Activated CD4-positive, alpha-beta T cell treated with anti-CD3 and anti-CD28 coated beads, Interleukin-2, amount 50 U/mL, for 16 hours (primary cell): ENCODE results near the gene PTPRCAP.

Experiments used
- DNase-seq: peaks from one replicate; pipeline ENCODE4 v3.0.0-alpha.2; 2020

The PTPRCAP gene

DNA sequence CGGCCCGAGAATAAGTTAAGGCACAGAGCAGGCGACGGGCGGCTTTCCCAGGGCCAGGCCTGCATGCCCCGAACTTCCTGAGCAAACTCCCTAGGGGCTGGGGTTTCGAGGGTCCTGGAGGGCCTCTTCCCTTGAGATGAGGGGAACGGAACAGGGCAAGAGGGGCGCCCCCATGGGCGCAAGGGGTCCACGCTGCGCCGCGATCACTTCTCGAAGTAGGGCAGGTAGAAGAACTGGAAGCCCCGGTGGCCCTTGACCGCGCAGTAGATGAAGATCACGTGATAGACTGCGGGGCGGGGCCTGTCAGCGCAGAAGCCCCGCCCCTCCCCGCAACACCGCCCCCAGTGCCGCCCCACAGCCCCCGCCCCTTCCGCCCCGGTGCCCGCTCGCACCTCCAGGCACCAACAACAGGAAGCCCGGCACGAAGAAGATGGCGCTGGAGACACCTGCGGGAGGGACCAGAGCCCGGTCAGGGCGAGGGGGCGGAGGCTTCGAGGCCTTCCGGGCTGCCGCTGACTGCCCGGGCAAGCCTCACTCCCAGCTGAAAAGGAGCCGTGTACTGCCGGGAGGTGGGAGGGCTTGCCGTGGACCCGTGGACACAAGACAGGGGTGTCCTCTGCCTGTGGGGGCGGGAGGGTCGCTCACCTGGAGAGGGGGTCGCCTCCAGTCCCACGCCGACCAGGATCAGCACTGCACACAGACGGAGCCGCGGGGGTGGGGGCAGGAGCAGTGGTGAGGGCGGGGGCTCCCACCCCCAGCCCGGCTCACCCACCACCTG, 27.1 kb upstream of the PTPRCAP start:
- DNase-seq, result peak; percentile 96

DNA sequence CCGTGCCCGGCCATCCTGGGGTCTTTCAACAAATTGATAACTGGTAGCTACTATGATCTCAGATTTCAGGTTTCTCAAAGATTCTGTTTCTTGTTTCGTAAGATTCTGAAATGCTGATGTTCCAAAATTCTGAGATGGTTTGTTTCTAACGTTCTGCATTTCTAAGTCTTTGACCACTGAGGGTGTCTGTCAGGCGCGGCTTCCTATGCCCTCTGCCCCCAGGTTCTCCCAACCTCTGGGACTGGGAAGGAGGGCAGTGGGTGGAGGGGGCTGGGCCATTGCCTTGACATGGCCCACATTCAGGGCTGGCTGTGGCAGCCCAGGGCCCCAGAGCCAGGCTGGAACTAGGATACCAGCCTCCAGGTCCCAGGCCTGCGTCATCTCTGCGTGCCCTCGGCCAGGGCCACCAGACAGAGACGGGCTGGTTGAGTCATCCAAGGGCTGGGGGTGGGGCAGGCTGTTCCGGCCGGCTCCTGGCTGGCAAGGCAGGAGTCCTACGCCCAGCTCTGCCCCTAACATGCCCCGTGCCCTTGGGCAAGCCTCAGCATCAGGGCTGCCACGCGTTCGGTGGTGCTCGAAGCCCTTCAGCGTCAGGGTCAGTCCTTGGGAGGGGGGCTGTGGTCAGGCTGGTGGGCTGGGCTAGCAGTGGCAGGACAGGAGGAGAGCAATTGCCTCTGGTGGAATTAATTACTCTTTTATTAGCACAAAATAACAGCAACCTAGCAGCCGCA, 26.4 kb upstream of the PTPRCAP start:
- no peak for DNase-seq

DNA sequence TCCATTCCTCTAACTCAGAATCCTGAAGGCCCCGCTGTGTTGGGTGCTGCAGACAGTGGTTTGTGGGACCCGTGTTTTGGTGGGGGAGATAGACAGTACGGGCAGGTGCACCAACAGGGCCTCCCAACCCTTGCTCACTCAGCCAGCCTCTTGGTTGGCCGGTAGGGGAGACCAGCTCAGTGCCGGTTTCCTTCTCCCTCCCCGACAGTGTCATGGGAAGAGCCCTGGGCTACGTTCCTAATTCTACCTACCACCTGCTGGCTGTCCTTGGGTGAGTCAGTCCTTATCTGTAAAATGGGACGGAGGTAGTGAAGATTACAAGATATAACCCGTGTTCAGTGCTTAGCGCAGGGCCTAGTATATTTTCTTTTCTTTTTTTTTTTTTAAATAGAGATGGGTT, 25.7 kb upstream of the PTPRCAP start:
- DNase-seq, result no peak

DNA sequence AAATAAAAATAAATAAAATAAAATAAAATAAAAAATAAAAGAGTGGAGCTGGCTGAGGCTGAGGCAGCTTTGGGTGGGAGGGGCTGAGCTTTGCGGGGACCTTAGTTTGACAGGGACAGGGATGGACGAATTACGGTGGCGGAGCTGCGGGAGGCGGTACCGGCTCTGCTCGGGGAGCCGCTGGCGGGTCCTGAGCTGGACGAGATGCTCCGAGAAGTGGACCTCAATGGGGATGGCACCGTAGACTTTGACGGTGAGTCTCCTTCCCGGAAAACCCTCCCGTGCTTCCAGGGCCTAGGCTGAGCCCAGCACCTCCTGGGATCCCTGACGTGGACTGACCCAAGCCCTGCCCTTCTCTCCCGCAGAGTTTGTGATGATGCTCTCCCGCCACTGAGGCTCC, 20.8 kb upstream of the PTPRCAP start:
- DNase-seq, result no peak

DNA sequence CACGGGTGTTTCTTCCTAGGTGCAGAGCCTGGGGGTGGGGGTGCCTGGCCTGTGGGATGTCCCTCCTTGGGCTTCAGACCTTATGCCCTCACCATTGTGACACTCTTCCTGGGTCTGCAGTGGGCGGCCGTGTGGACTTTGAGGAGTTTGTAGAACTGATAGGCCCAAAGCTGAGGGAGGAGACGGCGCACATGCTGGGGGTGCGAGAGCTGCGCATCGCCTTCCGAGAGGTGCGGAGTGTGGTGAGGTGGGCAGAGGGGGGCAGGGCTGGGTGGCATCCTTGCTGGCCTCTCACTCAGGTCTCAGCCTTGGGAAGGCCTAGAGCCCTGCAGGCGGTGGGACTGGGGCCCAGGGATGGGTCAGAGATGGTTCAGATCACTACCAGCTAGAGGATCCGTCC, 20.0 kb upstream of the PTPRCAP start:
- DNase-seq, result no peak

DNA sequence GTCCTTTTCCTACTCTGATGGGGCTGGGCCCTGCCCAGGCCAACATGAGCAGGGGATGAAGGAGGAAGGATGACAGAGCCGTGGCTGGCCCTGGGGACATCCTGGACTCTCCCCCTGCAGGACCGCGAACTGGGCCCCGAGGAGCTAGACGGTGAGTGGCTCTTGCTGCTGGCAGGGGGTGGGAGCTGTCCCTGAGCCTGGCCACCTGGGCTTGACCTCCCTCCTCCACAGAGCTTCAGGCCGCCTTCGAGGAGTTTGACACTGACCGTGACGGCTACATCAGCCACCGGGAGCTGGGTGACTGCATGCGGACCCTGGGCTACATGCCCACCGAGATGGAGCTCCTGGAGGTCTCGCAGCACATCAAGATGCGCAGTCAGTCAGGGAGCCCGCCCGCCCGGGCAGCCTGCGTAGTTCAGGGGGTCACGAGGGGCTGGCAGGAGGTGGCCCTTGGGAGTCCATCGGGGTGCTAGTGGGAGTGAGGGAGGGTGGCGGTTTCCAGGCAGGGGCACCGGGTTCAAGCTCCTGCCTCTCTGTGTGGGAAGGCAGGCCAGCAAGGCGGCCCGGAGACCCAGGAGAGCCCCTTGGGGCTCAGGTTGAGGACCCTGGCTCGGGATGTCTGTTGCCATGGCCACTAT, 18.7 kb upstream of the PTPRCAP start:
- no peak for DNase-seq

DNA sequence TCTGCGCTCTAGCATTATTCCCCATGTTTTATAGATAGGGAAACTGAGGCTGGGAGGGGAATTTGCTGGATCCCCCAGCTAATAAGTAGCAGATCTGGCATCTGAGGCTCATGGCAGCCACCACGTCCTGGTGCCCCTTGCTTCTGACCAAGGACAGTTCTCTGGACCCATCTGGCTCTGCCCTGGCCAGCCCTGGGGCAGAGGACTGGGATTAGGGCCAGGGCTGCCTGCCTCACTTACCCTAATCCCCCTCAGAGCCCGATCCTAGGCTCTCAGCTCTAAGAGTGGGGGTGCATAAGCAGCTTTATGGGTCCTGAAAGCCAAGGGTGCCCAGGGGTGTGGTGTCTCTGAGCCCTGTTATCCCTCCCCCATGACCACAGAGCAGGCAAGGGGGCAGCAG, 17.6 kb upstream of the PTPRCAP start, which contains the start of gene CABP4:
TSS of gene CABP4 (plus strand) at position 301 of the 400 bp plus-strand sequence. CDS start at position 371, 70 bp downstream.
- DNase-seq, result no peak

DNA sequence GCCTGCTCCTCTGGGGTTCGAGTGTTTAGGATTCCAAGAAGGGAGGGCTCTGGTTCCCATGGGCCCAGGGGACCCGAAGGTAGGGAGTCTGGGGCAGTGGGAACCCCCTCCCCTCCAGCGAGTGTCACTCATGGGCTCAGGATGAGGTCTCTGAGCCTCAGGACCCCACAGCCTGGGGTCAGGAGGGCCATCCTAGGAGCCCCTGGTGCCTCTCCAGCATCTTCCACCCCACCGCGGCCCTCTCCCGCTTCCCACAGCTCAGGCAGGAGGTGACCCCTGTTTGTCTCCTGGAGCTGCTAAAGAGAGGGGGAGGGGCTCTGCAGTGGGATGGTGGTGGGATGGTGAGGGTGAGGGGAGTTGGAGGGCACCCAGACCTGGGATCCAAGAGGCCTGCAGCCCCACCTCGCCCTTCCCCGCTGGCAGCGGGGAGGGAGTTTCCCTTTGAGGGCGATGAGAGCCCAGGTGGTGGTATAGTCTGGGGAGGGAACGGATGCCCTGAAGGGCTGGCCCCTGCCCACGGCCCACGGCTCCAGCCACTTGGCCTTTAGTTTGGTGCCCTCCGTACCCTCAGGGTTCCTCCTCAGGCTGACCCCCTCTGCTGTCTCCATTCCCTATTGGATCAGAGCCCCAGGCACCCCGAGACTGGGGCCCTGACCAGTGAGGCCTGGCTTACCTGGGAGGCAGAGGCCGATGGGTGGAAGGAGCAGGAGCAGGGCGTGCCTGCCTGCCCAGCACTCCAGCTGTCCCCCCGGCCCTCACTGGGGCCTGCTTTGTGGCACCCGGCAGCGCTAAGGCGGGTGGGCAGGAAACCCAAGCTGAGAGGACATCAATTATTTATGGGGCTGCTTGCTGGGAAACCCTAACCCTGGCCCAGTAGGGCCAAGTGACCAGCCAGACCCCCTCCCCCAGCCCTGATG, 16.6 kb upstream of the PTPRCAP start:
- DNase-seq, result no peak

DNA sequence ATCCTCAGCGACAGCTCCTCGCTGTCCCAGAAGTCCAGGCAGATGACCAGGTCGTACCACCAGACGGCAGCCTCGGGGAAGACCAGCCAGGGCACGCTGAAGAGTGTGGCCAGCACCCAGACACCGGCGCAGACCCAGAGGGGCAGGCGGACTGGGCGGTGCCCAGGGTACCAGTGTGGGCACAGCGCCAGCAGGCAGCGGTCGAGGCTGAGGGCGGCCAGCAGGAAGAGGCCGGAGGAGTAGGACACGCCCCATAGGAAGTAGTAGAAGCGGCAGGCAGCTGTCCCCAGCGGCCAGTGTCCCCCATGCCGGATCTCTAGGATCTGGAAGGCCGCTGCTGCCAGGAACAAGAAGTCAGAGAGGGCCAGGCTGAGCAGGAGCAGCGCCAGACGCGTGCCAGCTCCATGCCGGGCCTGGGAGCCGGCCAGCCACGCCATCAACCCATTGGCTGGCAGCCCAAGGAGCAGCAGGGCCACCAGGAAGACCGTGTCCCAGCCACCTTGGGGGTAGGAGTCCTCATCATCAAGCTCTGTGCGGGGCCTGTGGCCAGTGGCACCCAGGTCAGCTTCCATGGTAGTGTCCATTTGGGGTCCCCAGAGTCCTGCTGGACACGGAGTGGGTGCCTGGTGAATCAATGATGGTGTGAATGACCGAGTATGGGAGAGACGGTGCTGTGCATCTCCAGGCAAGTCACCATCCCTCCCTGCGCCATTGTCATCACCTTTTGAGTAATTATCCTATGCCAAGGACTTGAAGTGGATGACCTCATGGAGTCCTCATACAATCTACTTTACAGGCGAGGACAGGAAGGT, 14.9 kb upstream of the PTPRCAP start, which contains the start of gene GPR152:
TSS of gene GPR152 (minus strand) at position 589 of the 812 bp plus-strand sequence. CDS start at position 584, 5 bp downstream.
- no peak for DNase-seq

DNA sequence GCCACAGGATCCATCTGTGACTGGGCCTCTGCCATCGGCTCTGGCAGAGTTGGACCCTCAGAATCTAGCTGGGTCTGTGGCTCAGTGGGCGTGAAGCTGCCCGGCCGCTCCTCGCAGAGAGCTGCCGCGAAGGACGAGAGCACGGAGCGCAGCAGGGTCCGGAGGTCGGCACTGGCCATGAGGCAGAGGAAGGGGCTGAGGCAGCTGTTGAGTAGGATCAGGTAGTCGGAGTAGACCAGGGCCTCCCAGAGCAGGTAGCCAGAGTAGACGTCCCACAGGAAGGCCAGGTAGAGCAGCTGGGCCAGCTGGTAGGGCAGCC, 14.1 kb upstream of the PTPRCAP start:
- no peak for DNase-seq

DNA sequence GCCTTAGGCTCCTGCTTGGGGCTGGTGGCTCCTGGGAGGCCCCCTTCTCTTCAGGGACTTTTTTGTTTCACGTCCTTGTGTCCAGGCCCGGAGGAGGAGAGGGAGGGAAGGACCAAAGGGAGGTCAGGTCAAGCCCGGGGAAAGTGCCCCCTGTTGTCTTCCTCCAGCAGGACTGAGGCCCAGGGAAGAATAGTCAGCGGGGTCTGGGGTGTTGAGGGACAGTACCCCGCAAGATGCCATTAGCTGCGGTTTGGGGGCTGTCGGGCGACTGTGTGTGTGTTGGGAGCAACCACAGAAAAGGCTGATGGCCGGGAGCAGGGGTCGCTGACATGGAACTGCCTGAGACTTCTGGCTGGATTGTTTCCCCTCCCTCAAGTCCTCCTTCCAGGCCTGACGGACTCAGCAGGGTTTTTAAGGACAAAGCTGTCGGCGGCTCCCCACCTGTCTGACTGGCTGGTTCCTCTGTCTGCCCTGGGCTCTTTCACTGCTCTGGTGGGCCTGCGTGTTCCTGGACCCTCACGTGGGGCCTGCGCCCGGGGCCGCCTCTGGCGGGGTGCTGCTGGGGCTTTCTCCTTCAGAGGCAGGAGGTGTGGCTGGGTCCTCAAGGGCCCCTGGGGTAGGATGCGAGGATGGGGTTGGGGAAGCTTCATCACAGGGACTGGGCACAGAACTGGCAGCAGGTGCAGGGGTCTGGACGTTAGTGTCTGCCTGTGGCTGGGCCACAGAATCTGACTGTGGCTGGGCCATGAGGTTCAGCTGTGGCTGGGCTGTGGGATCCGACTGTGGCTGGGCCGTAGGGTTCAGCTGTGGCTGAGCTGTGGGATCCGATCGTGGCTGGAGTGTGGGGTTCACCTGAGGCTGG, 13.5 kb upstream of the PTPRCAP start:
- no peak for DNase-seq

DNA sequence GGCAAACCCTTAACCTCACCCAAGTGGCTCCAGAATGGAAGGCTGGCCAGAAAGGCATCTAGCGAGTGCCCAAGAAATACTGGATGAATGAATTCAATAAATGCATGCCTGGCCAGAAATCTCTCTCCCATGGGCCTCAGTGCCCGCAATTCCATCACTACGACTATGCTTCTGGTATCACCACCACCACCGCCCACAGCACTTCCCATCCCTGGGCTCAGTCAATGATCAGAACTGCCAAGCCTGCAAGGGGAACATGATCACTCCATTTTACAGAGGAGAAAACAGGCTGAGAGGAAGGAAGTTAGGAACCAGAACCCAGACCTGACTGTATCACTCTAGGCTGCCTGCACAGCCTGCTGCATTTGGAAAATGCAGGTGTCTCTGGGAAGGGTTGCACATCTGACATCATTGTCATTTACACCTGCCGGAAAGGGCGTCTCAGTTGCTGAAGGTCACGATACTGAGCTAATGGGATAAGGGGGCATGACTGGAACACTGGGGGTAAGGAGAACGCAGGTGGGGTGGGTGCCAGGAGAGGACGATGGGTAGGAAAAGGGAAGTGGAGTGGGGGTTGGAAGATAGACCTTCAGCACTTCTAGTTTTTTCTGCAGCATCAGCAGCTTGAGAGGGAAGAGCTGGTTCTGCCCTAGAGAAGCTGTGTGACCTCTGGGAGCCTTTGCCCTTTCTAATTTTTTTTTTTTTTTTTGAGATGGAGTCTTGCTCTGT, 11.8 kb upstream of the PTPRCAP start:
- no peak for DNase-seq

DNA sequence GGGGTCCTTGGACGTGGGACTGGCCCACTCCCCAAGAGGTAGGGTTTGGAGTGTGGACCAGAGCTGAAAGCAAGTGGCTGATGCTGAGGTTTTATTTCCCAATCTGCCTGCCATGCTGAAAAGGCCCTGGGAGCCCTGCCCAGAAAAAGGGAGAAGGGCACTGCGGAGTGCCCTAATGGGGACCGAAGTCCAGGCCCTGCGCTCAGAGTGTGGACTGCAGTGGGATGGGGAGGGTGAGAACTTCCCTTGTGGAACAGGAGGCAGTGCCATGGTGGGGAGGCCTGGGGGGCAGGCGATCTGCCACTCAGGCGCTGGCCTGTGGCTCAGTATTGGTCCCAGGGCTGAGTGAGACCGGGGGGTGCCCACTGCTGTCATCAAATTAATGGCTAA, 10.7 kb upstream of the PTPRCAP start:
- no peak for DNase-seq

DNA sequence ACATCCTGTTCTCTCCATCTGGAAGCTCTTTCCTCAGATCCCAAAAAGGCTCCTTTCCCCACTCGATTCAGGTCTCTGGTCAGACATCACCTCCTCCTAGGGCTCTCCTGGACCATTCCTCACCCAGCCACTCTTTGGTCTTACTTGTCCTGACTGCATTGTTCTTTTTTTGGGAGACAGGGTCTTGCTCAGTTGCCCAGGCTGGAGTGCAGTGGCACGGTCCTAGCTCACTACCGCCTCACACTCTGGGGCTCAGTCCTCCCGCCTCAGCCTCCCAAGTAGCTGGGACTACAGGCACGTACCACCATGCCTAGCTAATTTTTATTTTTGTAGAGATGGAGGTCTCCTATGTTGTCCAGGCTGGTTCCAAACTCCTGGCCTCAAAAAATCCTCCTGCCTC, 8.0 kb upstream of the PTPRCAP start:
- no peak for DNase-seq

DNA sequence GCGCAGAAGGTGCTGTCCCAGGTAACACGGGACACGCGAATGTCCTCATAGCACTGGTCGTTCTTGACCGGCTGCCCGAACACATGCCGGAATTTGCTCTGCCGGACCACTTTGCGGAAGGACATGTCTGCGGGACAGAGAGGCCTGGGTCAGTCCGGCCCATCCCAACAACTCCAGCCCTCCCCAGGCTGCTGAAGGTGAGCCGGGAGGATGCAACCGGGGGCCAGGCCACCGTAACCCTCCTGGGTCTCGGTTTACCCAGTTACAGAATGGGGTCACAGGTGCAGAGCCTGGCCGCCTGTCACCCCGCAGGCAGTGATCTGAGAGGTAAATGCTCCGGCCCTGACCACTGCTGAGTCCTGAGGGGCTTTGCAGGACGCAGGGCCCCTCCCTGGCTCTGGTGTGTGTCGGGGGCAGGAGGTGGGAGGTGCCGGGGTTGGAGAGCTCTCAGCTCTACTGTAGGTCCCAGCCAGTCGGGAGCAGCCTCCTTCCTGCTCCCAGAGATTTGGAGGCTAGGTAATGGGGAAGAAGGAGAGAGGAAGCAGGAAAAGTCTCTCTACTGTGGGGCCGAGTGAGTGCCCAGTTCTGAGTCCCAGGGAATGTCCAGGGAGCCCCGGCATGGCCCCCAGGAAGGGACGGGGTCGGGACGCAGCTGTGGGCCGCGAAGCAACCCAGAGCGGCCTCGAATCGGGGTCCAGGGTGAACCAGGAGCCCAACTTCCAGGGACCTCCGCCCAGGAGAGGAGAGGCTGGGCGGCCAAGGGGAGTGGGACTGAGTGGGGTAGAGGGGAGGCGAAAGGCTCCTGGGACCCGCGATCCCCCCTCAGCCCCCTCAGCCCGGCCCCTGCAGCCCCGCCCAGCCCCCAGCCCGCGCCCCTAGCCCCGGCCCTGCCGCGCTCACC, 5.3 kb upstream of the PTPRCAP start:
- DNase-seq, result no peak

DNA sequence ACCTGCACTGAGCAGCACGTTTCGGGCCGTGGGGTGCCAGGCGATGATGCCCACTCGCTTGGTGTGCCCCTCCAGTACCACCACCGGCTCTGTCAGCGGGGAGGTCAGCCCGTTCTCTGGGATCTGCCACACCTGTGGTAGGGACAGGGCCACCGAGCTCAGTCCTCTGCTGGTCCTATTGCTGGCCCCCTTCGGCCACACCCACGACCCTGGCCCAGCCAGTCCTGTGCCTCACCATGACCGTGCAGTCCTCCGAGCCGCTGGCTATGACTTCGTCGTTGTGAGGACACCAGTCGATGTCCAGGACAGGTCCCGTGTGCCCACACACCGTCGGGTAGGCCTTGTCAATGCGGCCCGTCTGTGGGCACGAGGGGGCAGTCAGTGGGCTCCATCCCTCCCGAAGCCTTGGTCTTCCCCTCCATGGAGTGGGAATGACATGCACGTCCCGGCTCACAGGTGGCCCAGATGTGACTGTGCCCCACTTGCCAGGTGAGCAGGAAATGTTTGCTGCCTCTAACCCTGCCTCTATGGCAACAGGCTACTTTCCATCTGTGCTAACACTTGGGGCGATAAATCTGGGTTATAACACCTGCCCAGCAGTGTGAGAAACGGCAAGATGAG, 4.4 kb upstream of the PTPRCAP start:
- DNase-seq, result no peak

DNA sequence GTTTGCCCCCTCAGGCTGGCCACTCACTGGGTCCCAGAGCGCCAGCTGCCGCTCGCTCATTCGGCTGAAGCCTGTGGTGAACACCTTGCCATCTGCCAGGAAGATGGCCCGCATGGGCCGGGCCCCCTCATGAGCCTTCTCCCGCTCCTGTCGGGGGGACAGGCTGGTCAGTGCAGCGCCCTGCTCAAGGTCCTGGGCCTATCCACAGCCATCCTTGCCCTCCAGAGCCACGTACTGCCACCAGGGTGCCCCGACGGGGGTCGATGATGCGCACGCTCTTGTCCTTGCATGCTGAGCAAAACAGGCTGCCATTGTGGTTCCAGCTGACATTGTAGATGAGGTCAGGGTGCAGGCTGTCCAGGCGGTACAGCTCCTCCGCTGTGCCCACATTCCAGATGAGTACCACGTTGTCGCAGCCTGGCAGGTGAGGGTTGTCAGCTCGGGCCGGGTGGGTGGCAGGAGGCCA, 3.6 kb upstream of the PTPRCAP start:
- DNase-seq, result no peak
